ENCODE results near the gene SLC39A11.

The SLC39A11 gene, protein sequence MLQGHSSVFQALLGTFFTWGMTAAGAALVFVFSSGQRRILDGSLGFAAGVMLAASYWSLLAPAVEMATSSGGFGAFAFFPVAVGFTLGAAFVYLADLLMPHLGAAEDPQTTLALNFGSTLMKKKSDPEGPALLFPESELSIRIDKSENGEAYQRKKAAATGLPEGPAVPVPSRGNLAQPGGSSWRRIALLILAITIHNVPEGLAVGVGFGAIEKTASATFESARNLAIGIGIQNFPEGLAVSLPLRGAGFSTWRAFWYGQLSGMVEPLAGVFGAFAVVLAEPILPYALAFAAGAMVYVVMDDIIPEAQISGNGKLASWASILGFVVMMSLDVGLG

DNA sequence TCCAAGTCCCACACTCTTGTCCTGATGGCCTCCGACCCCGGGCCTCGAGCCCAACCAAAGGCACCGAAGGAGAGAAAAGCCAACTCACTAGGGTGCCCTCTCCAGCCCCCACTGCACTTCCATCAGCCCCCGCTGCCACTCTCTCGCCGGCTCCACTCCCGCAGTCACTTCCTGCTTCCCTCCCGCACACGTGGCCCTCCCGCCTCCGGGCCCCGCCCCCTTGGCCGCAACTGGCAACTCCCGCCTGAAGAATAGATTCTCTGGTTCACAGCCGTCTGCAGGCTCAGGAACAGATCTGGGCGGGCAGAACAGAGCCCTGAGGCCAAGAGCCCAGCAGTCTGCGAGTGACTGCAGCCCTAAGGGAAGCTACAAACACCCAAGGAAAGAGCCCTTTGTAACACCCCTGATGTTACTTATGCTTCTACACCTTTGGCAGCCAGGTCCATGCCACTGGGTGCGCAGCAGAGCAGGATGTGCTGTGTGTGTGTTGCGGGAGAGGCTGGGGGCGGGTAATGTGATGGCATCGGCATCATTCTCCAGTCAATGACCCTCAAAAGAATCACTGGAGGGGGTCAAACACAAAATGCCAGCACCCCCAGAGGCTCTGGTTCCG, at the start of gene SLC39A11:
Gene SLC39A11, minus strand, starts transcription at position 166 of the 613 bp plus-strand sequence. CDS start 3,924 bp downstream, outside the sequence.
- POLR2A ChIA-PET = no interaction called here
- DNase-seq (ENCODE audit: extremely low spot score) = peak; percentile 95
- CTCF ChIA-PET = interaction anchor here (2.2 kb wide), 1 partner anchor 64 kb away, joined by 6 read pairs; no protein-coding TSS in a partner anchor
- no peak for TF ChIP-seq CTCF (IDR thresholded peaks at IDR 0.05; ENCODE audit: control extremely low read depth, extremely low read depth, low read depth, missing control alignments)

DNA sequence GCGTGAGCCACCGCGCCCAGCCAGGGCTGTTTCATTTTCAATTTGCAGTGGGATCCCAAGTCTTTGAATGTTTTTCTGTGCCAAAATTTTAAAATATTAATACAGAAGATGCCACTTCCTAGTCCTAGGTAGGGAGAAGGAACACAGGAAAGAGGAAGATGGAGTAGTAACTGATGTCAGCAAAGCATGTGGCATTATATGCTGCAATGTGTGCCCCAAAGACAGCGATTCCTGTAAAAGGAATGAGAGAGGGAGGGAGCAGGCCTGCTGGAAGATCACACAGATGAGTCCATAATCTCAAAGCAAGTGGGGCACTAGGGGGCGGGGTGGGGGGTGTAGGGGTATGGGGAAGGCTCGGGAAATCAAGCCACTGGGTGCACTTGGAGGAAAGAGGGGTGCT, 48.9 kb upstream of the SLC39A11 start:
- TF ChIP-seq CTCF (IDR thresholded peaks at IDR 0.05; ENCODE audit: control extremely low read depth, extremely low read depth, low read depth, missing control alignments) = no peak
- no peak for DNase-seq (ENCODE audit: extremely low spot score)
- ChIA-PET CTCF (no interaction called here), POLR2A (no interaction called here)

DNA sequence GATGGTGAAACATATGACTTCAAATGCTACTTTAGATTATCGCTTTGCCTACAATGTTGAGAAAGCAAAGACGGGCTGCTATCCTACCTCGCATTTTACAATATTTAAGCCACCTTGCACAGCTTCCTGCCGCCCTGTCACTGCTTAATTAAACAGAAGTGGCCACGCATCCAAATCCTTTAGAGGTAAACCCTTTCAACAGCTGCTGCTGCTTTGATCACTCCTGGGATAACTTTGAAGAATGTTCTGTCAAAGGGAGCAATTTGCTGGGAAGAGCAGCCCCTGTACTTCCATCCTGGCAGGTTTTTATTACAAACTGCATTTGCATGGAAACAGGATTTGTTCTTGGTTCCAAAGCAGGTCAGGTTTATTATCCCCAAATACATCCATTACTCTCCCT, 48.1 kb upstream of the SLC39A11 start:
- ChIA-PET POLR2A (no interaction called here), CTCF (no interaction called here)
- no peak for DNase-seq (ENCODE audit: extremely low spot score)
- TF ChIP-seq CTCF (IDR thresholded peaks at IDR 0.05; ENCODE audit: control extremely low read depth, extremely low read depth, low read depth, missing control alignments) = no peak

DNA sequence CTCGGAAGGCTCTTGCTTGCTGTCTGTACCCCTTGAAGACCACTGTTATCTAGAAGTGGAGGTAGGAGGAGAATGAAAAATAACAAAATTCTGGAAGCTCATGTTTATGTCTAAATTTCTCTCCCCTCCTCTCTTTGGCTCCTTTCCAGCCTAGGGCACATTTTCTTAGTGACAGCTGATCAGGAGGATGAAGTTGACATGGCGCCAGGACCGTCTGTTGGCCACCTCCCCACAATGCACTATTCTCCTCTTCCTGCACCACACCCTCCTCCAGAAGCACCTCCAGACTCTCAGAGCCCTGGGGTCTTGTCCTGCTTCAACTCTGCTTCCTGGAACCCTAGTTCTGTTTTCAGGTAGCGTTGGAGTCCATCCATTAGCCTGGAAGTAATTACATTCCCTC, 46.8 kb upstream of the SLC39A11 start:
- TF ChIP-seq CTCF (IDR thresholded peaks at IDR 0.05; ENCODE audit: control extremely low read depth, extremely low read depth, low read depth, missing control alignments) = no peak
- no peak for DNase-seq (ENCODE audit: extremely low spot score)
- ChIA-PET POLR2A (no interaction called here), CTCF (interaction anchor here (1.7 kb wide), 1 partner anchor 17 kb away, joined by 12 read pairs; no protein-coding TSS in a partner anchor)

DNA sequence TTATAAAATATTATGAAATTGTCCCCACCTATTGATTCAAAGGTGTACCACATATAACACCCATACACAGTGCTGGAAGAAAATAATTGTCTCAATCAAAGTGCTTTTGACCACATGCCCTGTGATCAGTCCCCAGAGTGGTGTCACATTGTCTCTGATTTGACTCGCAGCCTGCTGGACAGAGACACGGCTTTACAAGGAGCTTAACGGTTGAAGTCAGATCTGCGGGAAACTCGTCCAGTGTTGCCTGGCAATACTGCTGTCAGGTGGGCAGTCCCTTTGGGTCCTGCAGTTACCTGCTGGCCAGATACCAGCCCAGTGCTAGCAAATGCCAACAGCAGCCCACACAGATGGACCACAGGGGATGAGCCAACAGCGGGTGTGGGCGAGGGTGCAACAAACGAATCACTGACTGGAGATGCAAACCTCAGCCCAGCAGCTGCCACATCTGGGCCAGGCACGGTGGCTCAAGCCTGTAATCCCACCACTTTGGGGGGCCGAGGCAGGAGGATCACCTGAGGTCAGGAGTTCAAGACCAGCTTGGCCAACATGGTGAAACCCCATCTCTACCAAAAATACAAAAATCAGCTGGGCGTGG, 46.2 kb upstream of the SLC39A11 start:
- ChIA-PET POLR2A (no interaction called here), CTCF (interaction anchor here (1.7 kb wide), 1 partner anchor 18 kb away, joined by 12 read pairs; no protein-coding TSS in a partner anchor)
- no peak for DNase-seq (ENCODE audit: extremely low spot score)

More for the DNA sequence above, 46.2 kb upstream of the SLC39A11 start:
- no peak for TF ChIP-seq CTCF (IDR thresholded peaks at IDR 0.05; ENCODE audit: control extremely low read depth, extremely low read depth, low read depth, missing control alignments)

All from GM10248 (cell line).